Endothelial cell (in vitro differentiated cells): ENCODE data around the gene PRKAG3. TPM values are rescaled to one million over a fixed set of nuclear protein-coding genes. Genes with fewer than 3 reads are reported as not detected.
"Not testable (repeated sequence)": the region's sequence is repeated elsewhere in the genome, so short reads cannot be mapped to it uniquely, and the experiment has no call there.

ENCODE experiments used
- DNase-seq: peaks from one replicate; pipeline ENCODE4 v3.0.0; 2021; ENCODE audit warnings: low spot score
- H3K27ac Mint-ChIP-seq: one replicate; pipeline ENCODE4 v1.8.0; 2021; ENCODE audit warnings: mixed read lengths, inconsistent platforms; ENCODE audit not compliant: unreplicated experiment
- H3K27me3 Mint-ChIP-seq: one replicate; pipeline ENCODE4 v1.8.0; 2021; ENCODE audit warnings: mild to moderate bottlenecking, moderate library complexity, mixed read lengths, inconsistent platforms; ENCODE audit not compliant: unreplicated experiment
- H3K36me3 Mint-ChIP-seq: one replicate; pipeline ENCODE4 v1.8.0; 2021; ENCODE audit warnings: mild to moderate bottlenecking, low read depth, mixed read lengths, inconsistent platforms; ENCODE audit not compliant: unreplicated experiment
- H3K4me1 Mint-ChIP-seq: one replicate; pipeline ENCODE4 v1.8.0; 2021; ENCODE audit warnings: mild to moderate bottlenecking, mixed read lengths, inconsistent platforms; ENCODE audit not compliant: unreplicated experiment
- H3K4me3 Mint-ChIP-seq: one replicate; pipeline ENCODE4 v1.8.0; 2021; ENCODE audit warnings: mild to moderate bottlenecking, mixed read lengths, inconsistent platforms; ENCODE audit not compliant: unreplicated experiment
- H3K9me3 Mint-ChIP-seq: one replicate; pipeline ENCODE4 v1.8.0; 2021; ENCODE audit warnings: mixed read lengths, inconsistent platforms; ENCODE audit not compliant: unreplicated experiment
- total RNA-seq: library from RNA; stranded (reverse); fragmentation: NEBNext Ultra II Directional; extraction: Animal tissue kit (Norgen Biotek cat#: 25700); gene quantifications from one replicate; pipeline ENCODE4 v1.2.1, GENCODE V29; 2021; ENCODE audit not compliant: unreplicated experiment
- TF ChIP-seq, protein P1 (sequence below): fragments of 200-600 bp; sonication (generic); IDR thresholded peaks from one replicate; pipeline ENCODE4 v1.5.0; 2021; ENCODE audit warnings: antibody characterized with exemption; ENCODE audit not compliant: unreplicated experiment

The PRKAG3 gene
- total RNA-seq, 1 donor from 2014 or later: not detected

DNA sequence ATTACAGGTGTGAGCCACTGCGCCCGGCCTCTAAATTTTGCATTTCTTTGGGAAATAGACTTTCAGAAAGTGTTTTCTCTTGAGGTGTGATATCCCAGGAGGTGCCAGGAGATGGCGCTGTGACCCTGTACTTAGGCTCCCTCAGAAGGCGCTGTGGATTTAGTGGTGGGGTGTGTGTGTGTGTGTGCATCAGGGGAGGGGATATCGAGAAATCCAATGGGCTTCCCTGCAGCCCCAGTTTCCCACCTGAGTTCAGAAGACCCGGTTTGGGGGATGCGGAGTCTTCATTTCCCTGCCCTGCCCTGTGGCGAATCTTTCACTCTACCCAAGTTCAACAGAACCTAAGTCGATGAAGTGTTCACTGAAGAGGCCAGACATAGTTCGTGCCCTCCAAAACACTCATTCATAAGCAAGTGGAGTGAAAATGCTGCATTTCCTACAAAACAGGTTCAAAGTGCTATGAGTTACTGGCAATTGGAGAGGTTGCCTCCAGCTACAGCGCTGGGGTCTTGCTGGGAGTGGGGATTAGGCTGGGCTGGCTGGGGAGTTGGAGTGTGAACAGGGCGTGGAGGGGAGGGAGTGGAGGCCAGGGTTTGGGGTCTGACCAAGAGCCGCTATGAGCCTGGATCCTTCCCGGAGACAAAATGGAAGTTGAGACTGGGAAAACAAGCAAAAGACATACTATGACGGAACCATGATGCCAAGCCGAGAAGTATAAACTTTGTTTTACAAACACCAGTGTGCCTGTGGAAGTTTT, 21.5 kb upstream of the PRKAG3 start:
- peaks cover 33% of the 10 kb centered on the region for H3K27me3 Mint-ChIP-seq
- no peak overlapping the region for H3K27ac Mint-ChIP-seq

DNA sequence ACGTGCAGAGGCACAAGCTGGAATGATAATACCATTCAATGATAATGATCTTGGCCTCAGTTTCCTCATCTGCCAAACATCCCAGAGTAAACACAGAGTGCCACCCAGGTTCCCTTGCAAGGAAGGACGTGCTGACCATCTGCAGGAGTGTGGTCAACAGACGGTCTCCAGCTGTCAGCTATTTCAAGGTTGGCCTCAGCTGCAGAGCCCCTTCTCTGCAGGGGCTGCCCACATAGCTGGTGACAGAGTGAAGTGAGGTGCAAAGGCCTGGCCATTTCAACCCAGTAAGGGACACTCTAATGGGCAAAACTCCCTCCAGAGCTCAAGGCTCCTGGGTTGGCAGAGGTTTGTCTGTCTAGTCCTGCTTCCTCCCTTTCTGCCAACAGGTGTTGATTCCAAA, 19.7 kb upstream of the PRKAG3 start:
- H3K27me3 Mint-ChIP-seq: peaks cover 23% of the 10 kb centered on the region

More for the DNA sequence above, 21.5 kb upstream of the PRKAG3 start:
- peak; percentile 69 for DNase-seq
- H3K36me3 Mint-ChIP-seq: no peaks in the 10 kb centered on the region
- no peaks in the 10 kb centered on the region for H3K9me3 Mint-ChIP-seq
- TF ChIP-seq, protein P1, sequence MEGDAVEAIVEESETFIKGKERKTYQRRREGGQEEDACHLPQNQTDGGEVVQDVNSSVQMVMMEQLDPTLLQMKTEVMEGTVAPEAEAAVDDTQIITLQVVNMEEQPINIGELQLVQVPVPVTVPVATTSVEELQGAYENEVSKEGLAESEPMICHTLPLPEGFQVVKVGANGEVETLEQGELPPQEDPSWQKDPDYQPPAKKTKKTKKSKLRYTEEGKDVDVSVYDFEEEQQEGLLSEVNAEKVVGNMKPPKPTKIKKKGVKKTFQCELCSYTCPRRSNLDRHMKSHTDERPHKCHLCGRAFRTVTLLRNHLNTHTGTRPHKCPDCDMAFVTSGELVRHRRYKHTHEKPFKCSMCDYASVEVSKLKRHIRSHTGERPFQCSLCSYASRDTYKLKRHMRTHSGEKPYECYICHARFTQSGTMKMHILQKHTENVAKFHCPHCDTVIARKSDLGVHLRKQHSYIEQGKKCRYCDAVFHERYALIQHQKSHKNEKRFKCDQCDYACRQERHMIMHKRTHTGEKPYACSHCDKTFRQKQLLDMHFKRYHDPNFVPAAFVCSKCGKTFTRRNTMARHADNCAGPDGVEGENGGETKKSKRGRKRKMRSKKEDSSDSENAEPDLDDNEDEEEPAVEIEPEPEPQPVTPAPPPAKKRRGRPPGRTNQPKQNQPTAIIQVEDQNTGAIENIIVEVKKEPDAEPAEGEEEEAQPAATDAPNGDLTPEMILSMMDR: peak; percentile 88
- peaks cover 7% of the 10 kb centered on the region for H3K4me1 Mint-ChIP-seq
- no peak overlapping the region for H3K4me3 Mint-ChIP-seq

DNA sequence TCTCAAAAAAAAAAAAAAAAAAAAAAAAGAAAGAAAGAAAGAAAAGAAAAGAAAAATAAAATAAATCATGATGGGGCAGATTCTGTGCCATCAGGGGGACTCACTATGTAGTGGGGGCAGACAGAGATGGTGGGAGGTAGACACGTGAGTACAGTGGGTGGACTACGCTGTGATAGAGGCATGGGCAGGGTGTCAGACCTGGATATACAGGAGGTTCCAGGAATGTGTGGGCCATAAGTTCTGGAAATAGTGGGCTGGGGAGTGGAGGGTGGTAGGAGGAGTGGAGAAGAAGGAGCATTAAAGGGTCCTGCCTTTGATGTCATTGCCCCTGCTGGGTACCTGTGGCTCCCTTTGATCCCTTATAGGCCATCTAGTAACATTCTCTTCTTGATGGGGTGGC, 19.2 kb upstream of the PRKAG3 start:
- peaks cover 3% of the 10 kb centered on the region for H3K36me3 Mint-ChIP-seq
- no peak overlapping the region for H3K4me3 Mint-ChIP-seq
- no peak for DNase-seq
- H3K9me3 Mint-ChIP-seq: peaks cover 3% of the 10 kb centered on the region
- TF ChIP-seq, protein P1: no peak
- H3K4me1 Mint-ChIP-seq: peaks cover 7% of the 10 kb centered on the region
- no peak overlapping the region for H3K27ac Mint-ChIP-seq
- H3K27me3 Mint-ChIP-seq: peaks cover 20% of the 10 kb centered on the region

More for the DNA sequence above, 19.7 kb upstream of the PRKAG3 start:
- H3K27ac Mint-ChIP-seq: no peak overlapping the region
- H3K9me3 Mint-ChIP-seq: peaks cover 3% of the 10 kb centered on the region
- no peak for DNase-seq
- TF ChIP-seq, protein P1: no peak
- no peak overlapping the region for H3K4me3 Mint-ChIP-seq
- peaks cover 3% of the 10 kb centered on the region for H3K36me3 Mint-ChIP-seq
- H3K4me1 Mint-ChIP-seq: peaks cover 7% of the 10 kb centered on the region

DNA sequence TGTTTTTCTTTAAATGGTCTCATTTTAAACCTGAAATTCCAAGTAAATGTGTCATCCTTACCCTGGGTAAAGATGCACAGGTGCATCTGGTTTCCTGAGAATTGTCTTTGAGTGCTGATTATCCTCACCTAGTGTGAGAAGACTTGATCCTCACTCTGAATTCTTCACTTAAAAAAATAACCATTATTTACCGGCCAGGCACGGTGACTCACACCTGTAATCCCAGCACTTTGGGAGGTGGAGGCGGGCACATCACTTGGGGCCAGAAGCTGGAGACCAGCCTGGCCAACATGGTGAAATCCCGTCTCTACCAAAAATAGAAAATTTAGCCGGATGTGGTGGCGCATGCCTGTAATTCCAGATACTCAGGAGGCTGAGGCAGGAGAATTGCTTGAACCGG, 18.1 kb upstream of the PRKAG3 start:
- Mint-ChIP-seq H3K27me3 (peaks cover 13% of the 10 kb centered on the region), H3K4me3 (no peak overlapping the region), H3K27ac (no peak overlapping the region), H3K9me3 (peaks cover 3% of the 10 kb centered on the region), H3K4me1 (peaks cover 7% of the 10 kb centered on the region), H3K36me3 (peaks cover 3% of the 10 kb centered on the region)
- DNase-seq: no peak
- TF ChIP-seq, protein P1: no peak

DNA sequence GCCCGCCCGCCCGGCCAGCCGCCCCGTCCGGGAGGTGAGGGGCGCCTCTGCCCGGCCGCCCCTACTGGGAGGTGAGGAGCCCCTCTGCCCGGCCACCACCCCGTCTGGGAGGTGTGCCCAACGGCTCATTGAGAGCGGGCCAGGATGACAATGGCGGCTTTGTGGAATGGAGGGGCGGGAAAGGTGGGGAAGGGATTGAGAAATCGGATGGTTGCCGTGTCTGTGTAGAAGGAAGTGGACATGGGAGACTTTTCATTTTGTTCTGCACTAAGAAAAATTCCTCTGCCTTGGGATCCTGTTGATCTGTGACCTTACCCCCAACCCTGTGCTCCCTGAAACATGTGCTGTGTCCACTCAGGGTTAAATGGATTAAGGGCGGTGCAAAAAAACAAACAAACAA, 15.4 kb upstream of the PRKAG3 start:
- H3K4me1 Mint-ChIP-seq, DNase-seq, H3K4me3 Mint-ChIP-seq, H3K36me3 Mint-ChIP-seq, H3K27me3 Mint-ChIP-seq, H3K9me3 Mint-ChIP-seq: not testable (repeated sequence)
- H3K27ac Mint-ChIP-seq: peak overlapping the region; percentile 24

DNA sequence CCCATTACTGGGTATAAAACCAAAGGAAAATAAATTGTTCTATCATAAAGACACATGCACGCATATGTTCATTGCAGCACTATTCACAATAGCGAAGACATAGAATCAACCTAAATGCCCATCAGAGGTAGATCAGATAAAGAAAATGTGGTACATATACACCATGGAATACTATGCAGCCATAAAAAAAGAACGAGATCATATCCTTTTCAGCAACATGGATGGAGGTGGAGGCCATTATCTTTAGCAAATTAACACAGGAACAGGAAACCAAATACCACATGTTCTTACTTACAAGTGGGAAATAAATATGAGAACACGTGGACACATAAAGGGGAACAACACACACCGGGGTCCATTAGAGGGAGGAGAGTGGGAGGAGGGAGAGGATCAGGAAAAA, 12.7 kb upstream of the PRKAG3 start:
- H3K4me3 Mint-ChIP-seq, H3K36me3 Mint-ChIP-seq, DNase-seq, H3K27ac Mint-ChIP-seq, H3K27me3 Mint-ChIP-seq, H3K4me1 Mint-ChIP-seq, H3K9me3 Mint-ChIP-seq: not testable (repeated sequence)
